HEK293 (cell line): ENCODE measurements around the gene CDK6.

ENCODE experiments used
- CTCF ChIA-PET: fragments of 350-600 bp; formaldehyde crosslinking; extraction: SDS; loops from one replicate; lab custom pipeline; 2021; ENCODE audit warnings: antibody characterized with exemption; lab: Yijun Ruan, JAX
- POLR2A ChIA-PET: fragments of 300-600 bp; formaldehyde crosslinking; extraction: SDS; loops from one replicate; lab custom pipeline; 2020; ENCODE audit warnings: antibody characterized with exemption, inconsistent platforms; lab: Yijun Ruan, JAX
- H3K27ac ChIP-seq: fragments of 200-500 bp; sonication (Bioruptor generic); 2 replicates; pipeline ENCODE4 v1.5.1; 2014; ENCODE audit warnings: low read depth, low read length, control low read depth, inconsistent platforms; ENCODE audit errors: extremely low read depth
- H3K36me3 ChIP-seq, 2 experiments: fragments of 200-500 bp in 1 of 2; sonication (Bioruptor generic) in 1 of 2; 1 replicate in 1 of 2; 2 replicates in 1 of 2; pipeline ENCODE4 v1.5.1; 2014 to 2017; ENCODE audit warnings: inconsistent platforms in 2 of 2, low read length in 2 of 2; ENCODE audit not compliant: control insufficient read depth in 2 of 2, insufficient read depth in 1 of 2
- H3K4me1 ChIP-seq: fragments of 200-500 bp; sonication (Bioruptor generic); 2 replicates; pipeline ENCODE4 v1.5.1; 2014; ENCODE audit warnings: mild to moderate bottlenecking, low read length, inconsistent platforms; ENCODE audit not compliant: control insufficient read depth, insufficient read depth
- H3K4me3 ChIP-seq: 2 replicates; pipeline ENCODE4 v1.5.1; 2011; ENCODE audit warnings: low read depth, mild to moderate bottlenecking, control low read depth, low read length, moderate library complexity
- H3K9me3 ChIP-seq: fragments of 200-500 bp; sonication (Bioruptor generic); 2 replicates; pipeline ENCODE4 v1.5.1; 2014; ENCODE audit warnings: low read depth, low read length, inconsistent platforms; ENCODE audit not compliant: control insufficient read depth, insufficient read depth
- GLIS2 ChIP-seq: fragments of 450-650 bp; formaldehyde crosslinking; IDR thresholded peaks from 2 replicates; pipeline ENCODE4 v1.5.1; 2016; ENCODE audit warnings: missing biosample characterization, missing genetic modification characterization
- HOXA7 ChIP-seq: sonication (generic); formaldehyde crosslinking; IDR thresholded peaks from 2 replicates; pipeline ENCODE4 v1.8.1; 2022; ENCODE audit warnings: missing genetic modification reagents, borderline replicate concordance
- KLF7 ChIP-seq: fragments of 450-650 bp; formaldehyde crosslinking; IDR thresholded peaks from 2 replicates; pipeline ENCODE4 v1.5.1; 2016; ENCODE audit warnings: missing biosample characterization, missing genetic modification characterization, borderline replicate concordance
- MEIS1 ChIP-seq: sonication (generic); formaldehyde crosslinking; IDR thresholded peaks from 2 replicates; pipeline ENCODE4 v1.8.1; 2022; ENCODE audit warnings: missing genetic modification reagents, mild to moderate bottlenecking, borderline replicate concordance
- SCRT1 ChIP-seq: fragments of 450-650 bp; formaldehyde crosslinking; IDR thresholded peaks from 2 replicates; pipeline ENCODE4 v1.5.1; 2016; ENCODE audit warnings: missing biosample characterization, missing genetic modification characterization, borderline replicate concordance
- WT1 ChIP-seq: fragments of 450-650 bp; formaldehyde crosslinking; IDR thresholded peaks from 2 replicates; pipeline ENCODE4 v1.5.1; 2016; ENCODE audit warnings: missing biosample characterization, missing genetic modification characterization
- ZBTB48 ChIP-seq: fragments of 450-650 bp; formaldehyde crosslinking; IDR thresholded peaks from 2 replicates; pipeline ENCODE4 v1.5.1; 2016; ENCODE audit warnings: missing biosample characterization, missing genetic modification characterization
- ZBTB7A ChIP-seq: fragments of 450-650 bp; formaldehyde crosslinking; IDR thresholded peaks from 2 replicates; pipeline ENCODE4 v1.5.1; 2016; ENCODE audit warnings: low read depth, missing biosample characterization, missing genetic modification characterization
- ZNF292 ChIP-seq: fragments of 450-650 bp; formaldehyde crosslinking; IDR thresholded peaks from 2 replicates; pipeline ENCODE4 v1.5.1; 2016; ENCODE audit warnings: low read depth, missing biosample characterization, missing genetic modification characterization, borderline replicate concordance
- ZNF341 ChIP-seq: fragments of 450-650 bp; formaldehyde crosslinking; IDR thresholded peaks from 2 replicates; pipeline ENCODE4; 2016; ENCODE audit warnings: low read depth, missing biosample characterization, missing genetic modification characterization
- ZNF350 ChIP-seq: fragments of 450-650 bp; formaldehyde crosslinking; IDR thresholded peaks from 2 replicates; pipeline ENCODE4 v1.5.0; 2017; ENCODE audit warnings: missing biosample characterization, mild to moderate bottlenecking, missing genetic modification characterization
- ZNF391 ChIP-seq: fragments of 450-650 bp; formaldehyde crosslinking; IDR thresholded peaks from 2 replicates; pipeline ENCODE4 v1.5.1; 2016; ENCODE audit warnings: low read depth, missing biosample characterization, missing genetic modification characterization, borderline replicate concordance
- ZNF404 ChIP-seq: fragments of 450-650 bp; formaldehyde crosslinking; IDR thresholded peaks from 2 replicates; pipeline ENCODE4 v1.5.1; 2017; ENCODE audit warnings: missing biosample characterization, missing genetic modification characterization
- ZNF549 ChIP-seq: fragments of 450-650 bp; IDR thresholded peaks from 2 replicates; pipeline ENCODE4 v1.5.1; 2018; ENCODE audit warnings: missing biosample characterization, missing genetic modification characterization, mild to moderate bottlenecking, inconsistent platforms, moderate library complexity
- ZNF571 ChIP-seq: fragments of 450-650 bp; formaldehyde crosslinking; IDR thresholded peaks from 2 replicates; pipeline ENCODE4 v1.5.0; 2017; ENCODE audit warnings: missing biosample characterization, missing genetic modification characterization
- ZNF626 ChIP-seq: fragments of 450-650 bp; sonication (Bioruptor Pico); formaldehyde crosslinking; IDR thresholded peaks from 2 replicates; pipeline ENCODE4 v1.5.1; 2018; ENCODE audit warnings: missing biosample characterization, missing genetic modification characterization, inconsistent platforms
- ZNF658 ChIP-seq: fragments of 450-650 bp; formaldehyde crosslinking; IDR thresholded peaks from 2 replicates; pipeline ENCODE4; 2016; ENCODE audit warnings: missing biosample characterization, missing genetic modification characterization
- ZNF670 ChIP-seq: fragments of 450-650 bp; formaldehyde crosslinking; IDR thresholded peaks from 2 replicates; pipeline ENCODE4 v1.5.1; 2016; ENCODE audit warnings: missing biosample characterization, missing genetic modification characterization, low read depth
- ZNF76 ChIP-seq: fragments of 450-650 bp; formaldehyde crosslinking; IDR thresholded peaks from 2 replicates; pipeline ENCODE4; 2016; ENCODE audit warnings: low read depth, missing biosample characterization, missing genetic modification characterization, borderline replicate concordance
- ZNF837 ChIP-seq: fragments of 450-650 bp; formaldehyde crosslinking; IDR thresholded peaks from 2 replicates; pipeline ENCODE4 v1.5.1; 2016; ENCODE audit warnings: missing biosample characterization, missing genetic modification characterization
- TF ChIP-seq, protein P1 (sequence below): fragments of 450-650 bp; formaldehyde crosslinking; IDR thresholded peaks from 2 replicates; pipeline ENCODE4 v1.5.1; 2016; ENCODE audit warnings: missing biosample characterization, missing genetic modification characterization
- TF ChIP-seq, protein P2 (sequence below): fragments of 450-650 bp; formaldehyde crosslinking; conservative IDR thresholded peaks from 2 replicates; pipeline ENCODE4 v1.5.1; 2016; ENCODE audit warnings: low read depth, missing biosample characterization, missing genetic modification characterization
- TF ChIP-seq, protein P3 (sequence below): fragments of 450-650 bp; formaldehyde crosslinking; IDR thresholded peaks from 2 replicates; pipeline ENCODE4 v1.5.1; 2016; ENCODE audit warnings: missing biosample characterization, missing genetic modification characterization, borderline replicate concordance

Gene CDK6

DNA sequence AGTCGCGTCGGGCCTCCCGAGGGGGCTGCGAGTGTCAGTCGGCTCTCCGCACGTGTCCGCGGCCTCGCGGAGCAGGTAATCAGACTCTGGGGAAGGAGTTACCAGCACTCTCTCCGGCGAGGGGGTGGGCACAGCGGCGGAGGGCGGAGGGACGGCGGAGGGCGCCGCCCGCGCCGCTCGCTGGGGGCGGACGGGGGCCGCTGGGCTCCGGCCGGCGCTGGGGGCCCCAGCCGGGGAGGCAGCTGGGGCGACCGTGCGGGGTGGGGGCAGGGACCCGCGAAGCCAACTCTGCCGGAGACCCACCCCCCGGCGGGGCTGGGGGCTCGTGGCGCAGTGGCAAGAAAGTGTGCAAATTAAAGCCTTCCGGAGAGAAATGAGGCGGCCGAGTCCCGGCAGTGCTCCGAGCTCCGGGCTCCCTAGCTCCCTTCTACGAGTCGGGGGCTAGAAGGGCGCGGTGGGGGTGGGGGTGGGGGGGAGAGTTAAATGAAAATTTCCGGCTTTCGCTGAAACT, at the start of gene CDK6:
Gene CDK6 (minus strand): TSS at position 85 of the 511 bp plus-strand sequence. CDS start 3,250 bp downstream, outside the sequence.
- POLR2A ChIA-PET = interaction anchor here (0.7 to 2.1 kb wide), 6 partner anchors 37 to 246 kb away, joined by 3 to 14 read pairs (median 4); partner anchors contain the start of gene FAM133B
- peaks cover 0 to 6% of the 10 kb centered on the region in 2 experiments; a peak in 1 of 3 replicates for H3K36me3 ChIP-seq
- H3K9me3 ChIP-seq = no peaks in the 10 kb centered on the region
- H3K27ac ChIP-seq = peak within 1 kb of the TSS; percentile 96; the same call in 1 of the 2 replicates
- CTCF ChIA-PET = interaction anchor here (1.9 kb wide), 1 partner anchor 216 kb away, joined by 6 read pairs; no protein-coding TSS in a partner anchor
- no peaks in the 10 kb centered on the region for H3K4me1 ChIP-seq
- H3K4me3 ChIP-seq = peak within 1 kb of the TSS; percentile 80
- TF ChIP-seq, protein P1, sequence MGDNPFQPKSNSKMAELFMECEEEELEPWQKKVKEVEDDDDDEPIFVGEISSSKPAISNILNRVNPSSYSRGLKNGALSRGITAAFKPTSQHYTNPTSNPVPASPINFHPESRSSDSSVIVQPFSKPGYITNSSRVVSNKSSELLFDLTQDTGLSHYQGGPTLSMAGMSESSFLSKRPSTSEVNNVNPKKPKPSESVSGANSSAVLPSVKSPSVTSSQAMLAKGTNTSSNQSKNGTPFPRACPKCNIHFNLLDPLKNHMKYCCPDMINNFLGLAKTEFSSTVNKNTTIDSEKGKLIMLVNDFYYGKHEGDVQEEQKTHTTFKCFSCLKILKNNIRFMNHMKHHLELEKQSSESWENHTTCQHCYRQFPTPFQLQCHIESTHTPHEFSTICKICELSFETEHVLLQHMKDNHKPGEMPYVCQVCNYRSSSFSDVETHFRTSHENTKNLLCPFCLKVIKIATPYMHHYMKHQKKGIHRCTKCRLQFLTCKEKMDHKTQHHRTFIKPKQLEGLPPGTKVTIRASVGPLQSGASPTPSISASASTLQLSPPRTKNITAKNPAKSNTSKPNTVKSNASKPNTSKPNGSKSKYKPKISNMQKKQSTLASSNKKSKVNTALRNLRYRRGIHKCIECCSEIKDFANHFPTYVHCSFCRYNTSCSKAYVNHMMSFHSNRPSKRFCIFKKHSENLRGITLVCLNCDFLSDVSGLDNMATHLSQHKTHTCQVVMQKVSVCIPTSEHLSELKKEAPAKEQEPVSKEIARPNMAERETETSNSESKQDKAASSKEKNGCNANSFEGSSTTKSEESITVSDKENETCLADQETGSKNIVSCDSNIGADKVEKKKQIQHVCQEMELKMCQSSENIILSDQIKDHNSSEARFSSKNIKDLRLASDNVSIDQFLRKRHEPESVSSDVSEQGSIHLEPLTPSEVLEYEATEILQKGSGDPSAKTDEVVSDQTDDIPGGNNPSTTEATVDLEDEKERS = no peak
- TF ChIP-seq ZBTB7A (tag by site-specific recombination) (no peak), ZNF549 (tag by site-specific recombination) (no peak), ZNF837 (tag by site-specific recombination) (no peak), ZNF626 (tag by site-specific recombination) (no peak), ZNF76 (no peak), ZNF404 (no peak), HOXA7 (CRISPR knock-in tag) (no peak), GLIS2 (peak; percentile 36; the same call in 1 of the 2 replicates), ZNF350 (tag by site-specific recombination) (no peak), ZBTB48 (tag by site-specific recombination) (no peak), ZNF391 (no peak), MEIS1 (CRISPR knock-in tag) (no peak), ZNF341 (tag by site-specific recombination) (peak; percentile 35; the same call in 1 of the 2 replicates), ZNF571 (tag by site-specific recombination) (no peak), WT1 (no peak), SCRT1 (tag by site-specific recombination) (no peak), ZNF292 (tag by site-specific recombination) (no peak), KLF7 (tag by site-specific recombination) (no peak), ZNF670 (no peak), ZNF658 (tag by site-specific recombination) (no peak)
- TF ChIP-seq, protein P2, sequence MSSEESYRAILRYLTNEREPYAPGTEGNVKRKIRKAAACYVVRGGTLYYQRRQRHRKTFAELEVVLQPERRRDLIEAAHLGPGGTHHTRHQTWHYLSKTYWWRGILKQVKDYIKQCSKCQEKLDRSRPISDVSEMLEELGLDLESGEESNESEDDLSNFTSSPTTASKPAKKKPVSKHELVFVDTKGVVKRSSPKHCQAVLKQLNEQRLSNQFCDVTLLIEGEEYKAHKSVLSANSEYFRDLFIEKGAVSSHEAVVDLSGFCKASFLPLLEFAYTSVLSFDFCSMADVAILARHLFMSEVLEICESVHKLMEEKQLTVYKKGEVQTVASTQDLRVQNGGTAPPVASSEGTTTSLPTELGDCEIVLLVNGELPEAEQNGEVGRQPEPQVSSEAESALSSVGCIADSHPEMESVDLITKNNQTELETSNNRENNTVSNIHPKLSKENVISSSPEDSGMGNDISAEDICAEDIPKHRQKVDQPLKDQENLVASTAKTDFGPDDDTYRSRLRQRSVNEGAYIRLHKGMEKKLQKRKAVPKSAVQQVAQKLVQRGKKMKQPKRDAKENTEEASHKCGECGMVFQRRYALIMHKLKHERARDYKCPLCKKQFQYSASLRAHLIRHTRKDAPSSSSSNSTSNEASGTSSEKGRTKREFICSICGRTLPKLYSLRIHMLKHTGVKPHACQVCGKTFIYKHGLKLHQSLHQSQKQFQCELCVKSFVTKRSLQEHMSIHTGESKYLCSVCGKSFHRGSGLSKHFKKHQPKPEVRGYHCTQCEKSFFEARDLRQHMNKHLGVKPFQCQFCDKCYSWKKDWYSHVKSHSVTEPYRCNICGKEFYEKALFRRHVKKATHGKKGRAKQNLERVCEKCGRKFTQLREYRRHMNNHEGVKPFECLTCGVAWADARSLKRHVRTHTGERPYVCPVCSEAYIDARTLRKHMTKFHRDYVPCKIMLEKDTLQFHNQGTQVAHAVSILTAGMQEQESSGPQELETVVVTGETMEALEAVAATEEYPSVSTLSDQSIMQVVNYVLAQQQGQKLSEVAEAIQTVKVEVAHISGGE (tag by site-specific recombination) = peak; percentile 88
- TF ChIP-seq, protein P3, sequence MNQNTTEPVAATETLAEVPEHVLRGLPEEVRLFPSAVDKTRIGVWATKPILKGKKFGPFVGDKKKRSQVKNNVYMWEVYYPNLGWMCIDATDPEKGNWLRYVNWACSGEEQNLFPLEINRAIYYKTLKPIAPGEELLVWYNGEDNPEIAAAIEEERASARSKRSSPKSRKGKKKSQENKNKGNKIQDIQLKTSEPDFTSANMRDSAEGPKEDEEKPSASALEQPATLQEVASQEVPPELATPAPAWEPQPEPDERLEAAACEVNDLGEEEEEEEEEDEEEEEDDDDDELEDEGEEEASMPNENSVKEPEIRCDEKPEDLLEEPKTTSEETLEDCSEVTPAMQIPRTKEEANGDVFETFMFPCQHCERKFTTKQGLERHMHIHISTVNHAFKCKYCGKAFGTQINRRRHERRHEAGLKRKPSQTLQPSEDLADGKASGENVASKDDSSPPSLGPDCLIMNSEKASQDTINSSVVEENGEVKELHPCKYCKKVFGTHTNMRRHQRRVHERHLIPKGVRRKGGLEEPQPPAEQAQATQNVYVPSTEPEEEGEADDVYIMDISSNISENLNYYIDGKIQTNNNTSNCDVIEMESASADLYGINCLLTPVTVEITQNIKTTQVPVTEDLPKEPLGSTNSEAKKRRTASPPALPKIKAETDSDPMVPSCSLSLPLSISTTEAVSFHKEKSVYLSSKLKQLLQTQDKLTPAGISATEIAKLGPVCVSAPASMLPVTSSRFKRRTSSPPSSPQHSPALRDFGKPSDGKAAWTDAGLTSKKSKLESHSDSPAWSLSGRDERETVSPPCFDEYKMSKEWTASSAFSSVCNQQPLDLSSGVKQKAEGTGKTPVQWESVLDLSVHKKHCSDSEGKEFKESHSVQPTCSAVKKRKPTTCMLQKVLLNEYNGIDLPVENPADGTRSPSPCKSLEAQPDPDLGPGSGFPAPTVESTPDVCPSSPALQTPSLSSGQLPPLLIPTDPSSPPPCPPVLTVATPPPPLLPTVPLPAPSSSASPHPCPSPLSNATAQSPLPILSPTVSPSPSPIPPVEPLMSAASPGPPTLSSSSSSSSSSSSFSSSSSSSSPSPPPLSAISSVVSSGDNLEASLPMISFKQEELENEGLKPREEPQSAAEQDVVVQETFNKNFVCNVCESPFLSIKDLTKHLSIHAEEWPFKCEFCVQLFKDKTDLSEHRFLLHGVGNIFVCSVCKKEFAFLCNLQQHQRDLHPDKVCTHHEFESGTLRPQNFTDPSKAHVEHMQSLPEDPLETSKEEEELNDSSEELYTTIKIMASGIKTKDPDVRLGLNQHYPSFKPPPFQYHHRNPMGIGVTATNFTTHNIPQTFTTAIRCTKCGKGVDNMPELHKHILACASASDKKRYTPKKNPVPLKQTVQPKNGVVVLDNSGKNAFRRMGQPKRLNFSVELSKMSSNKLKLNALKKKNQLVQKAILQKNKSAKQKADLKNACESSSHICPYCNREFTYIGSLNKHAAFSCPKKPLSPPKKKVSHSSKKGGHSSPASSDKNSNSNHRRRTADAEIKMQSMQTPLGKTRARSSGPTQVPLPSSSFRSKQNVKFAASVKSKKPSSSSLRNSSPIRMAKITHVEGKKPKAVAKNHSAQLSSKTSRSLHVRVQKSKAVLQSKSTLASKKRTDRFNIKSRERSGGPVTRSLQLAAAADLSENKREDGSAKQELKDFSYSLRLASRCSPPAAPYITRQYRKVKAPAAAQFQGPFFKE (tag by site-specific recombination) = no peak
